GM12878 (cell line): ENCODE results near the gene RAB33A. TPM values are rescaled to one million over a fixed set of nuclear protein-coding genes. Genes with fewer than 3 reads are reported as not detected.
A peak's percentile ranks its signal among the peaks of the same experiment; 100 is the strongest.

ENCODE experiments used
- ATAC-seq: fragments of 200-7000 bp; cut with Tn5 transposase; 3 replicates; pipeline ENCODE4 v1.9.1; 2020; ENCODE audit warnings: mild to moderate bottlenecking, moderate library complexity
- BruUV-seq: library from RNA; stranded (reverse); fragments of 400-500 nt; replicated peaks from 2 replicates; lab custom pipeline; 2021; lab: Mats Ljungman, UMichigan
- CTCF ChIA-PET: fragments of 300-600 bp; sonication (Branson Sonifier 250); formaldehyde crosslinking; extraction: SDS; loops from one replicate; lab custom pipeline; 2021; ENCODE audit warnings: inconsistent platforms; lab: Yijun Ruan, JAX
- POLR2A ChIA-PET: fragments of 350-600 bp; formaldehyde crosslinking; extraction: SDS; loops from one replicate; lab custom pipeline; 2021; ENCODE audit warnings: inconsistent platforms; lab: Charles Lee
- RAD21 ChIA-PET: fragments of 300-600 bp; sonication (Branson Sonifier 250); formaldehyde crosslinking; loops from one replicate; lab custom pipeline; 2023; ENCODE audit warnings: antibody characterized with exemption; ENCODE audit not compliant: unreplicated experiment; lab: Charles Lee
- SMC1A ChIA-PET: fragments of 300-600 bp; sonication (Branson Sonifier 250); formaldehyde crosslinking; loops from one replicate; lab custom pipeline; 2023; ENCODE audit not compliant: unreplicated experiment, uncharacterized antibody; lab: Charles Lee
- DNase-seq: peaks from one replicate; pipeline ENCODE4 v3.0.0-alpha.2; 2011; ENCODE audit warnings: low read depth, low spot score
- FAIRE-seq: peaks from 3 replicates; lab custom pipeline; 2011; peaks lifted over from hg19 to GRCh38; lab: Jason Lieb, UNC
- H2AFZ ChIP-seq: 2 replicates; pipeline ENCODE4 v1.6.0; 2011; ENCODE audit warnings: low read depth, low read length, control low read depth; ENCODE audit not compliant: control insufficient read depth
- H3K27ac ChIP-seq: 2 replicates; pipeline ENCODE4 v1.5.1; 2011; ENCODE audit warnings: control low read depth; ENCODE audit not compliant: control insufficient read depth, insufficient read depth
- H3K27me3 ChIP-seq, 2 experiments: replicated peaks in 1 of 2; 2 replicates each; pipeline versions ENCODE4 v1.6.0 to v1.6.1; 2011; ENCODE audit warnings: low read length in 1 of 2; ENCODE audit not compliant: control insufficient read depth in 2 of 2, insufficient read depth in 2 of 2
- H3K36me3 ChIP-seq, 2 experiments: 2 replicates each; pipeline ENCODE4 v1.5.1; 2011; ENCODE audit warnings: low read length in 1 of 2; ENCODE audit not compliant: control insufficient read depth in 2 of 2, insufficient read depth in 2 of 2
- H3K4me1 ChIP-seq: 2 replicates; pipeline ENCODE4 v1.6.1; 2011; ENCODE audit warnings: mild to moderate bottlenecking, low read length, moderate library complexity, mixed read lengths; ENCODE audit not compliant: control insufficient read depth, insufficient read depth
- H3K4me2 ChIP-seq: 2 replicates; pipeline ENCODE4 v1.6.0; 2011; ENCODE audit warnings: control low read depth; ENCODE audit not compliant: control insufficient read depth, insufficient read depth
- H3K4me3 ChIP-seq: fragments of 200-600 bp; sonication (generic); 2 replicates; pipeline ENCODE4 v1.5.1; 2016
- H3K79me2 ChIP-seq: 2 replicates; pipeline ENCODE4 v1.6.0; 2011; ENCODE audit warnings: low read length; ENCODE audit not compliant: control insufficient read depth, insufficient read depth
- H3K9ac ChIP-seq: 2 replicates; pipeline ENCODE4 v1.8.0; 2011; ENCODE audit warnings: low read length, control low read depth, mixed read lengths; ENCODE audit not compliant: control insufficient read depth, insufficient read depth
- H3K9me3 ChIP-seq: replicated peaks from 3 replicates; pipeline ENCODE4 v1.5.1; 2011; ENCODE audit warnings: mild to moderate bottlenecking, low read length; ENCODE audit not compliant: control insufficient read depth, insufficient read depth
- H4K20me1 ChIP-seq: 2 replicates; pipeline ENCODE4 v1.6.0; 2011; ENCODE audit not compliant: control insufficient read depth, insufficient read depth
- ASH2L ChIP-seq: fragments of 300-600, 200-600 bp; sonication (generic); IDR thresholded peaks from 2 replicates; pipeline ENCODE4 v1.6.1; 2017; ENCODE audit warnings: low read depth, mild to moderate bottlenecking, borderline replicate concordance
- ATF2 ChIP-seq: IDR thresholded peaks from 2 replicates; pipeline ENCODE4 v1.6.1; 2012; ENCODE audit warnings: low read length, inconsistent platforms
- BCL11A ChIP-seq: IDR thresholded peaks from 2 replicates; pipeline ENCODE4 v1.6.1; 2011; ENCODE audit warnings: low read depth, low read length
- CEBPB ChIP-seq, 2 experiments: fragments of 150-350 bp in 1 of 2; IDR thresholded peaks; 2 replicates each; pipeline ENCODE4 v1.6.1; 2012 to 2014; ENCODE audit warnings: low read depth in 2 of 2, low read length in 2 of 2, borderline replicate concordance in 1 of 2, inconsistent platforms in 1 of 2
- CEBPZ ChIP-seq: fragments of 150-350 bp; IDR thresholded peaks from 2 replicates; pipeline ENCODE4 v1.6.1; 2016; ENCODE audit warnings: low read depth, low read length
- CHD4 ChIP-seq: fragments of 200-600 bp; sonication (generic); IDR thresholded peaks from 2 replicates; pipeline ENCODE4 v1.6.1; 2016; ENCODE audit warnings: mild to moderate bottlenecking
- CREB1 ChIP-seq: IDR thresholded peaks from 2 replicates; pipeline ENCODE4 v1.6.1; 2012; ENCODE audit warnings: low read depth, mild to moderate bottlenecking, inconsistent platforms
- DPF2 ChIP-seq: fragments of 450-650 bp; IDR thresholded peaks from 2 replicates; pipeline ENCODE4 v1.6.1; 2017; ENCODE audit warnings: mild to moderate bottlenecking
- E2F8 ChIP-seq: fragments of 450-650 bp; IDR thresholded peaks from 2 replicates; pipeline ENCODE4 v1.6.1; 2018; ENCODE audit warnings: mild to moderate bottlenecking, low read depth, moderate library complexity; ENCODE audit not compliant: partially characterized antibody
- EZH2 ChIP-seq: IDR thresholded peaks from 2 replicates; pipeline ENCODE4 v1.6.1; 2012; ENCODE audit warnings: low read depth, mild to moderate bottlenecking, control low read depth, inconsistent platforms, low read length, borderline replicate concordance; ENCODE audit not compliant: control insufficient read depth
- GABPA ChIP-seq: IDR thresholded peaks from 2 replicates; pipeline ENCODE4 v1.6.1; 2014; ENCODE audit warnings: antibody characterized with exemption, low read depth, mild to moderate bottlenecking, inconsistent platforms
- HDGF ChIP-seq: fragments of 450-650 bp; IDR thresholded peaks from 2 replicates; pipeline ENCODE4 v1.6.1; 2016; ENCODE audit warnings: antibody characterized with exemption
- IRF4 ChIP-seq: IDR thresholded peaks from 2 replicates; pipeline ENCODE4 v1.6.1; 2011; ENCODE audit warnings: low read depth, low read length
- JUNB ChIP-seq: IDR thresholded peaks from 2 replicates; pipeline ENCODE4 v1.6.1; 2016; ENCODE audit warnings: antibody characterized with exemption, mild to moderate bottlenecking
- NFIC ChIP-seq: IDR thresholded peaks from 2 replicates; pipeline ENCODE4 v1.6.1; 2012; ENCODE audit warnings: low read depth, mild to moderate bottlenecking, inconsistent platforms, low read length, moderate library complexity
- NR2C1 ChIP-seq: fragments of 450-650 bp; IDR thresholded peaks from 2 replicates; pipeline ENCODE4 v1.6.1; 2017; ENCODE audit warnings: antibody characterized with exemption, mild to moderate bottlenecking, moderate library complexity
- PML ChIP-seq: IDR thresholded peaks from 2 replicates; pipeline ENCODE4 v1.6.1; 2012; ENCODE audit warnings: low read length, inconsistent platforms
- POLR2AphosphoS5 ChIP-seq: IDR thresholded peaks from 2 replicates; pipeline ENCODE4 v1.6.1; 2011; ENCODE audit warnings: mild to moderate bottlenecking, low read length, inconsistent platforms
- RUNX3 ChIP-seq: IDR thresholded peaks from 2 replicates; pipeline ENCODE4 v1.6.1; 2012; ENCODE audit warnings: low read length, inconsistent platforms
- SMAD5 ChIP-seq: IDR thresholded peaks from 2 replicates; pipeline ENCODE4 v1.6.1; 2016; ENCODE audit warnings: antibody characterized with exemption, low read depth
- TCF7 ChIP-seq: IDR thresholded peaks from 2 replicates; pipeline ENCODE4 v1.6.1; 2014; ENCODE audit warnings: antibody characterized with exemption, borderline replicate concordance
- WGBS: methylation state at CpG from one replicate; pipeline ENCODE4 v1.1.6; 2016; ENCODE audit warnings: low lambda C conversion rate; ENCODE audit not compliant: insufficient replicate concordance, insufficient coverage; ENCODE audit errors: missing lambda C conversion rate; 5-methylcytosine and 5-hydroxymethylcytosine counted together
- in situ Hi-C: fragments of 300-500 bp; cut with MboI; formaldehyde crosslinking; loops from 9 replicates; pipeline ENCODE4 v1.14.3; 2018; ENCODE audit warnings: mixed read lengths
- intact Hi-C: fragments of 100-400 bp; cut with micrococcal nuclease; formaldehyde crosslinking; loops from one replicate; pipeline ENCODE4 v1.14.2; 2022; ENCODE audit not compliant: unreplicated experiment
- polyA plus RNA-seq, 11 experiments: library from polyadenylated mRNA; depleted of rRNA in 4 of 11; unstranded in 6 of 11; stranded (reverse) in 5 of 11; fragments of >200 nt; fragmentation: Nextera tagmentation in 4 of 11; fragmentation: Illumina TruSeq in 1 of 11; extraction: Ambion mirVana in 4 of 11; extraction: Trizol in 1 of 11; gene quantifications; 1 replicate in 1 of 11; 2 replicates in 10 of 11; pipeline versions ENCODE4 v1.2.1 to v1.2.3, GENCODE V29; 2011 to 2016; ENCODE audit warnings: inconsistent platforms in 2 of 11, missing spikeins in 2 of 11, low read depth in 1 of 11
- total RNA-seq, 4 experiments: library from RNA; depleted of rRNA in 3 of 4; stranded (reverse); fragments of >200 nt in 3 of 4; fragmentation: Illumina TruSeq in 1 of 4; extraction: Trizol in 1 of 4; gene quantifications; 2 replicates each; pipeline versions ENCODE4 v1.2.1 to v1.2.3, GENCODE V29; 2013 to 2021

Gene RAB33A
- total and polyA plus RNA-seq, 10 of the 15 experiments (the other 5 are each of a cell fraction or from before 2014, with no cell fraction given): 6.3 to 67.3 (median 33.4) TPM

DNA sequence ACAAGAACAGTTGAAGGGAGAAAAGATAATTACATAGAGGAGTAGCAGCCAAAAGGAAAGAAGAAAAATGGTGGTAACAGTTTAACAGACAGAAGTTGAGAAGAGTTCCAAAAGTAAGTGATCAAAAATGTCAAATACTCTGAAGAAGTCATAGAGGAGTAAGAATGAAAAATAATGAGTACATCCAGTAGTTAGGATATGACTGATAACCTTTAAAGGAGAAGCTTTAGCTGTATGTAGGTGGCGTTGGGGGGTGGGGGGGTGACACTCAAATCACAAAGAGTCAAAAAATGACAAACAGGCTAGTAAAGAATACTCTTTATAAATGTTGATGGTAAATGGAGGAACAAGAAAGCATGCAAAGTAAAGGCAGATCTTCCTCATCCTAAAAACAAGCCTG lies 40.6 kb downstream of the RAB33A start:
- no peak for FAIRE-seq
- Histone ChIP-seq H3K79me2 (no peaks in the 10 kb centered on the region), H3K4me3 (no peak overlapping the region), H3K9ac (no peak overlapping the region), H4K20me1 (no peaks in the 10 kb centered on the region), H3K4me1 (no peaks in the 10 kb centered on the region), H3K36me3 (no peaks in the 10 kb centered on the region; a peak in 1 of 4 replicates), H3K9me3 (no peaks in the 10 kb centered on the region; the same call in 2 of the 3 replicates), H3K4me2 (no peak overlapping the region), H3K27ac (no peak overlapping the region), H3K27me3 (no peaks in the 10 kb centered on the region), H2AFZ (no peak overlapping the region)
- intact Hi-C loops: no loop called here
- ChIA-PET CTCF (interaction anchor here (2.3 kb wide), 1 partner anchor 21 kb away, joined by 5 read pairs; no protein-coding TSS in a partner anchor), POLR2A (no interaction called here), SMC1A (no interaction called here), RAD21 (no interaction called here)
- WGBS: 0% methylated on average over 1 of the region's 1 CpG
- BruUV-seq: no TSS peak
- ATAC-seq: no peak
- no peak for DNase-seq
- in situ Hi-C loops: no loop called here
- TF ChIP-seq HDGF: no peak
- TF ChIP-seq E2F8: no peak
- no peak for TF ChIP-seq IRF4
- TF ChIP-seq SMAD5: no peak
- TF ChIP-seq CEBPB (IDR thresholded peaks at IDR 0.05; ENCODE audit: borderline replicate concordance in 1 of 2, low read depth in 2 of 2, low read length in 2 of 2): no peak
- no peak for TF ChIP-seq EZH2
- 0 out of 2 replicates have a peak, but pooled peaks have one; percentile 14 for TF ChIP-seq GABPA
- 0 out of 2 replicates have a peak, but pooled peaks have one; percentile 26 for TF ChIP-seq ATF2
- TF ChIP-seq DPF2: no peak
- no peak for TF ChIP-seq CEBPZ
- TF ChIP-seq PML: no peak
- no peak for TF ChIP-seq POLR2AphosphoS5
- TF ChIP-seq BCL11A: no peak
- TF ChIP-seq NFIC: peak; percentile 52; the same call in 1 of the 2 replicates
- peak; percentile 82 for TF ChIP-seq JUNB
- TF ChIP-seq ASH2L: no peak
- no peak for TF ChIP-seq RUNX3
- no peak for TF ChIP-seq NR2C1
- no peak for TF ChIP-seq TCF7
- TF ChIP-seq CHD4: no peak
- TF ChIP-seq CREB1: no peak
